ENCODE measurements around the gene XRCC6.

Gene XRCC6

GRCh38 chr22:41650229-41650628 lies 29.1 kb downstream of the XRCC6 start:
- no peak for TF ChIP-seq CTCF (IDR thresholded peaks at IDR 0.05)
- Mint-ChIP-seq H3K9me3 (no peaks in the 10 kb centered on the region), H3K4me3 (no peak overlapping the region), H3K27ac (no peak overlapping the region), H3K27me3 (ENCODE audit: low read depth, poor library complexity) (no peaks in the 10 kb centered on the region), H3K36me3 (ENCODE audit: low read depth) (peaks cover 83% of the 10 kb centered on the region), H3K4me1 (no peaks in the 10 kb centered on the region)
- no peak for DNase-seq

- Mint-ChIP-seq H3K4me1 (no peaks in the 10 kb centered on the region), H3K36me3 (ENCODE audit: low read depth) (peaks cover 81% of the 10 kb centered on the region)
Observed at GRCh38 chr22:41650821-41651220, 29.7 kb downstream of the XRCC6 start.

GRCh38 chr22:41654322-41654721 lies 33.2 kb downstream of the XRCC6 start:
- Mint-ChIP-seq H3K9me3 (no peaks in the 10 kb centered on the region), H3K27me3 (ENCODE audit: low read depth, poor library complexity) (no peaks in the 10 kb centered on the region), H3K27ac (peak overlapping the region; percentile 48), H3K4me1 (no peaks in the 10 kb centered on the region), H3K36me3 (ENCODE audit: low read depth) (peaks cover 84% of the 10 kb centered on the region), H3K4me3 (no peak overlapping the region)
- TF ChIP-seq CTCF (IDR thresholded peaks at IDR 0.05), result no peak
- no peak for DNase-seq

More at GRCh38 chr22:41650821-41651220, 29.7 kb downstream of the XRCC6 start:
- no peaks in the 10 kb centered on the region for H3K27me3 Mint-ChIP-seq (ENCODE audit: low read depth, poor library complexity)
- no peak for DNase-seq
- no peak overlapping the region for H3K27ac Mint-ChIP-seq
- TF ChIP-seq CTCF (IDR thresholded peaks at IDR 0.05), result no peak
- no peaks in the 10 kb centered on the region for H3K9me3 Mint-ChIP-seq
- H3K4me3 Mint-ChIP-seq, result no peak overlapping the region

GRCh38 chr22:41656556-41656955 lies 35.5 kb downstream of the XRCC6 start:
- H3K4me3 Mint-ChIP-seq, result no peak overlapping the region
- H3K9me3 Mint-ChIP-seq, result no peaks in the 10 kb centered on the region
- no peaks in the 10 kb centered on the region for H3K4me1 Mint-ChIP-seq
- no peak for DNase-seq
- peak overlapping the region; percentile 86 for H3K27ac Mint-ChIP-seq
- no peak for TF ChIP-seq CTCF (IDR thresholded peaks at IDR 0.05)
- peaks cover 87% of the 10 kb centered on the region for H3K36me3 Mint-ChIP-seq (ENCODE audit: low read depth)
- H3K27me3 Mint-ChIP-seq (ENCODE audit: low read depth, poor library complexity), result no peaks in the 10 kb centered on the region

GRCh38 chr22:41657709-41658108 lies 36.6 kb downstream of the XRCC6 start:
- Mint-ChIP-seq H3K9me3 (no peaks in the 10 kb centered on the region), H3K4me3 (no peak overlapping the region), H3K4me1 (no peaks in the 10 kb centered on the region), H3K27me3 (ENCODE audit: low read depth, poor library complexity) (no peaks in the 10 kb centered on the region), H3K36me3 (ENCODE audit: low read depth) (peaks cover 82% of the 10 kb centered on the region), H3K27ac (no peak overlapping the region)
- TF ChIP-seq CTCF (IDR thresholded peaks at IDR 0.05), result no peak
- DNase-seq, result no peak

GRCh38 chr22:41658869-41659268 lies 37.8 kb downstream of the XRCC6 start:
- H3K27me3 Mint-ChIP-seq (ENCODE audit: low read depth, poor library complexity), result no peaks in the 10 kb centered on the region
- no peak overlapping the region for H3K4me3 Mint-ChIP-seq
- no peaks in the 10 kb centered on the region for H3K9me3 Mint-ChIP-seq
- peaks cover 75% of the 10 kb centered on the region for H3K36me3 Mint-ChIP-seq (ENCODE audit: low read depth)
- no peak overlapping the region for H3K27ac Mint-ChIP-seq
- DNase-seq, result no peak
- H3K4me1 Mint-ChIP-seq, result no peaks in the 10 kb centered on the region
- TF ChIP-seq CTCF (IDR thresholded peaks at IDR 0.05), result no peak

Measured in nephron progenitor cell (in vitro differentiated cells).